Neural cell (in vitro differentiated cells): ENCODE data around the gene DHX30.

ENCODE experiments used
- CTCF ChIP-seq: fragments of 450-650 bp; IDR thresholded peaks from 2 replicates; pipeline ENCODE4 v1.5.1; 2014; ENCODE audit warnings: antibody characterized with exemption, mild to moderate bottlenecking, moderate library complexity; ENCODE audit not compliant: poor library complexity, severe bottlenecking
- EZH2 ChIP-seq: fragments of 200-600, 300-800 bp; shearing (Covaris generic), sonication (generic); IDR thresholded peaks from 2 replicates; pipeline ENCODE4 v1.6.1; 2014; ENCODE audit warnings: antibody characterized with exemption, low read length, borderline replicate concordance, mild to moderate bottlenecking; ENCODE audit not compliant: insufficient read depth, poor library complexity, severe bottlenecking
- POLR2AphosphoS5 ChIP-seq: IDR thresholded peaks from 2 replicates; pipeline ENCODE4 v1.6.1; 2012
- RAD21 ChIP-seq: fragments of 450-650 bp; conservative IDR thresholded peaks from 2 replicates; pipeline ENCODE4 v1.6.1; 2014; ENCODE audit warnings: antibody characterized with exemption, mild to moderate bottlenecking, moderate library complexity
- TAF1 ChIP-seq: IDR thresholded peaks from 2 replicates; pipeline ENCODE4 v1.6.1; 2012; ENCODE audit warnings: low read depth

DNA sequence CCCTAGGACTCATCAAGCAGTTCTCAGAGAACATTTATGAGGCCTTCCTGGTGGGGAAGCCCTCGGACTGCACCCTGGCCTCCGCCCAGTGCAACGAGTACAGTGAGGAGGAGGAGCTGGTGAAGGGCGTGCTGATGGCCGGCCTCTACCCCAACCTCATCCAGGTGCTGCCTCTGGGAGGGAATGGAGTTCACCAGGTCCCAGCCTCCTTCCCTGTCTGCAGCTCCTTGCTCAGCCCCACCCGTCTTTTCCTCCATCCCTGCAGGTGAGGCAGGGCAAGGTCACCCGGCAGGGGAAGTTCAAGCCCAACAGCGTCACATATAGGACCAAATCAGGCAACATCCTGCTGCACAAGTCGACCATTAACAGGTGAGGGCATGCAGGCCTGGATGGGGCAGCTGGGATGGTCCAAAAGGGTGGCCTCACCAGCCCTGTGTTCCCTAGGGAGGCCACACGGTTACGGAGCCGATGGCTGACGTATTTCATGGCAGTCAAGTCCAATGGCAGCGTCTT is 46.3 kb downstream of the DHX30 start:
- TF ChIP-seq CTCF (no peak), TAF1 (no peak), POLR2AphosphoS5 (peak; percentile 25), EZH2 (no peak), RAD21 (no peak)
